Spinal cord (tissue), 10 donors: Measurements from ENCODE around the gene BCAR3. TPM values are rescaled to one million over a fixed set of nuclear protein-coding genes. Genes with fewer than 3 reads are reported as not detected.
A peak's percentile ranks its signal among the peaks of the same experiment; 100 is the strongest.
"Not testable (repeated sequence)": the region's sequence is repeated elsewhere in the genome, so short reads cannot be mapped to it uniquely, and the experiment has no call there.

ENCODE experiments used
- DNase-seq, 6 donors: peaks; one replicate each; pipeline versions ENCODE4 v3.0.0 to v3.0.0-alpha.2; 2013 to 2015; ENCODE audit warnings: low spot score in 6 of 6, low read depth in 4 of 6
- H3K27ac ChIP-seq: one replicate; pipeline ENCODE4 v1.5.1; 2013; ENCODE audit warnings: low read depth, low read length, control low read depth
- H3K27me3 ChIP-seq: one replicate; pipeline ENCODE4 v1.6.1; 2013; ENCODE audit warnings: low read length; ENCODE audit not compliant: control insufficient read depth, insufficient read depth
- H3K36me3 ChIP-seq: one replicate; pipeline ENCODE4 v1.6.1; 2013; ENCODE audit warnings: low read length; ENCODE audit not compliant: control insufficient read depth, insufficient read depth
- H3K4me1 ChIP-seq: one replicate; pipeline ENCODE4 v1.6.1; 2013; ENCODE audit warnings: low read length; ENCODE audit not compliant: control insufficient read depth, insufficient read depth
- H3K4me3 ChIP-seq: one replicate; pipeline ENCODE4 v1.5.1; 2013; ENCODE audit warnings: low read depth, low read length, control low read depth
- H3K9me3 ChIP-seq: one replicate; pipeline ENCODE4 v1.6.1; 2013; ENCODE audit warnings: low read length; ENCODE audit not compliant: control insufficient read depth, insufficient read depth
- WGBS: methylation state at CpG from one replicate; pipeline ENCODE4 v1.1.5; 2013; ENCODE audit warnings: missing lambda C conversion rate; ENCODE audit not compliant: insufficient coverage; 5-methylcytosine and 5-hydroxymethylcytosine counted together
- polyA plus RNA-seq, 2 donors: library from polyadenylated mRNA; unstranded; fragments of 120-200 nt; gene quantifications; one replicate each; pipeline ENCODE4 v1.2.1, GENCODE V29; 2013; ENCODE audit not compliant: insufficient read length in 2 of 2
- total RNA-seq, 2 donors: library from RNA; depleted of rRNA in 1 of 2; stranded (reverse); fragments of 120-200 nt in 1 of 2; fragments of >200 nt in 1 of 2; gene quantifications; one replicate each; pipeline versions ENCODE4 v1.2.3 to v1.2.4, GENCODE V29; 2013 to 2014
- donor health status: healthy.

The BCAR3 gene
- total and polyA plus RNA-seq, 4 donors, result 10.4 to 16.7 (median 14.3) TPM

- Histone ChIP-seq H3K27ac (peak overlapping the region; percentile 83), H3K9me3 (no peaks in the 10 kb centered on the region), H3K36me3 (no peaks in the 10 kb centered on the region), H3K4me3 (peak overlapping the region; percentile 68), H3K27me3 (peaks cover 7% of the 10 kb centered on the region), H3K4me1 (peaks cover 14% of the 10 kb centered on the region)
- 1% methylated on average over 15 of the region's 29 CpGs for WGBS
- DNase-seq, result peak; percentile 52 to 92 (median 69)
These were observed 1.1 kb downstream of the BCAR3 start for GRCh38 chr1:93680420-93681100.

- H3K4me3 ChIP-seq, result peak overlapping the region; percentile 68
- no peaks in the 10 kb centered on the region for H3K9me3 ChIP-seq
- DNase-seq, result no peak
- H3K4me1 ChIP-seq, result peaks cover 14% of the 10 kb centered on the region
- WGBS, result 38% methylated on average over 4 of the region's 5 CpGs
- no peaks in the 10 kb centered on the region for H3K36me3 ChIP-seq
- H3K27me3 ChIP-seq, result peaks cover 7% of the 10 kb centered on the region
- peak overlapping the region; percentile 83 for H3K27ac ChIP-seq
These were observed 1.6 kb downstream of the BCAR3 start for GRCh38 chr1:93680076-93680419.

GRCh38 chr1:93679546-93679945 is 2.1 kb downstream of the BCAR3 start:
- peaks cover 14% of the 10 kb centered on the region for H3K4me1 ChIP-seq
- H3K27me3 ChIP-seq, result peaks cover 7% of the 10 kb centered on the region
- H3K9me3 ChIP-seq, result no peaks in the 10 kb centered on the region
- no peak overlapping the region for H3K4me3 ChIP-seq
- H3K36me3 ChIP-seq, result no peaks in the 10 kb centered on the region
- WGBS, result 100% methylated on average over 2 of the region's 4 CpGs
- no peak overlapping the region for H3K27ac ChIP-seq
- DNase-seq, result no peak

DNA sequence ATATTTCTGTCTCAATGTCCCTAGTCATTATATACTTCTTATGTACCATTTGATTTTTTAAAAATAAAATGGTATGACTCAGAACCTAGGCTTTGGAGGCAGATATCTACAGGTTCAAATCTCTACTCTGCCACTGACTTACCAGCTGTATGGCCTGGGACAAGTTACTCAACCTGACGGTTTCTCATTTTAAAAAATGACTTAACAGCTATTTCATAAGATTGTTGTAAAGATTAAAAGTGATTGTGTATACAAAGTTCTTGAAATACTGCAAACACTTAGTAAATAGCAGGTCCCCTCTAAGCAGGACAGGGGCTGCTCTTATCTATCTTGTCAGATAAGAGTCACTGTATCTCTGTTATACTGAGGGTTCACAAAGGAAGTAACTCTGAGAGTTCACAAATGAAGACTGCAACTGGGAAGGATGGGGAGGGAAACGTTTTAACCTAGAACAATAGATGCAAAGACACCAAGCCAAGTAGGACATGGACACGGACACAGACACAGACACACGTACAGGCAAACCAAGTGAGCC is 2.6 kb downstream of the BCAR3 start:
- WGBS, result 68% methylated on average over 3 of the region's 4 CpGs
- Histone ChIP-seq H3K27ac (no peak overlapping the region), H3K27me3 (peaks cover 7% of the 10 kb centered on the region), H3K9me3 (no peaks in the 10 kb centered on the region), H3K36me3 (no peaks in the 10 kb centered on the region), H3K4me1 (peaks cover 14% of the 10 kb centered on the region), H3K4me3 (no peak overlapping the region)
- no peak for DNase-seq

DNA sequence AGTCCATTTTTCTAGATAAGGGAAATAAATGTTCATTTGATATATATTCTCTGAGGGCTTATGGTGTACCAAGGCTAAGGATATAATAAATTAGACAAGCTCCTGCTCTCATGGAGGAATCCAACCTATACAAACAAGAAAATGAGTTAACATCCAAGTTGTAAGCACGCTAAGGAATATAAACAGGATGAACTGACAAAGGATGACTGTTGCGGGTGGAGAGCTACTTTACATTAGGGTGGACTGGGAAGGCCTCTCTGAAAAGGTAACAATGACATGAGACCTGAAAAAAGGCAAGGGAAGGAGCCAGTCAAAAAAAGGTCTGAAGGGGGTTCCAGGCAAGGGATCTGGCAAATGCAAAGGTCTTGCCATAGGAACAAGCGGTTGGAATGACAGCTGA is 3.1 kb downstream of the BCAR3 start:
- Histone ChIP-seq H3K36me3 (no peaks in the 10 kb centered on the region), H3K4me1 (peaks cover 14% of the 10 kb centered on the region), H3K4me3 (no peak overlapping the region), H3K27ac (no peak overlapping the region), H3K9me3 (no peaks in the 10 kb centered on the region), H3K27me3 (peaks cover 7% of the 10 kb centered on the region)
- 97% methylated on average over 3 of the region's 3 CpGs for WGBS
- DNase-seq, result no peak

DNA sequence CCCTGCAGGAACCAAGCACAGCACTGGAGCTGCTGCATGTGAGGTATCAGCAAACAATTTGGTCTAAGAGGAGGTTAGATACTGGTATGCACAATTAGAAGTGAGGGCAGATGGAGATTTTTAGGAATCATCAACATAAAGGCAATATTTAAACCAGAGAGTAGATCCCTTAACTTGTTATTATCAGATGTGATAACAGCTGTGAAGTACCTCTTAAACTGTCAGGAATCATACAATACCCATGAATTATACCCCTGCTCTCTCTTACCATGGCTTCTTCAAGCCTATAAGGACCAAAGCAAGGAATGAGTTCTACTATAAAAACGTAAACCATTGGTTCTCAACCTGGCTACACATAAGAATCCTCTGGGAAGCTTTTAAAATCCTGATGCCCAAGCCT is 3.9 kb downstream of the BCAR3 start:
- DNase-seq, result no peak
- Histone ChIP-seq H3K4me1 (peaks cover 15% of the 10 kb centered on the region), H3K9me3 (no peaks in the 10 kb centered on the region), H3K27me3 (peaks cover 7% of the 10 kb centered on the region), H3K4me3 (no peak overlapping the region), H3K36me3 (no peaks in the 10 kb centered on the region), H3K27ac (no peak overlapping the region)
- 83% methylated on average over 1 of the region's 1 CpG for WGBS

DNA sequence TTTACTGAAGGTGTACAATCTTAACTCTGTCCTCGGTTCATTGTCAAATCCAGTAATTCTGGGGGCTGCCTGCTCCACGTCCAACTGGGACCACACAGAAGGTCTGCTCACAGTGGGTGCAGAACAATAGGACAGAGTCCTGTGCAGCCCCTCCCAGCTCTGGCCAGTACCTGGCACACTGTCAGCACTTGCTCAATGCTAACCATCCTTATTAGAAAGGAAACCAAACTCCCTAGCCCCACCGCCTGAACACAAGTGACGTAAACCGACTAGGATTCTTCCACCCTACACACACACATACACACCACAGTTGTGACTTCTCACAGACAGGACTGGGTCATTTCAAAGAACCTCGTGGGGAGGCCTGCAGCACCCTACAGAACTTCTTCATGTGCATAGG is 5.2 kb downstream of the BCAR3 start:
- H3K27me3 ChIP-seq, result peaks cover 7% of the 10 kb centered on the region
- no peak for DNase-seq
- no peaks in the 10 kb centered on the region for H3K36me3 ChIP-seq
- H3K4me3 ChIP-seq, result no peak overlapping the region
- no peaks in the 10 kb centered on the region for H3K9me3 ChIP-seq
- H3K4me1 ChIP-seq, result peaks cover 22% of the 10 kb centered on the region
- H3K27ac ChIP-seq, result no peak overlapping the region
- 74% methylated on average over 6 of the region's 6 CpGs for WGBS

DNA sequence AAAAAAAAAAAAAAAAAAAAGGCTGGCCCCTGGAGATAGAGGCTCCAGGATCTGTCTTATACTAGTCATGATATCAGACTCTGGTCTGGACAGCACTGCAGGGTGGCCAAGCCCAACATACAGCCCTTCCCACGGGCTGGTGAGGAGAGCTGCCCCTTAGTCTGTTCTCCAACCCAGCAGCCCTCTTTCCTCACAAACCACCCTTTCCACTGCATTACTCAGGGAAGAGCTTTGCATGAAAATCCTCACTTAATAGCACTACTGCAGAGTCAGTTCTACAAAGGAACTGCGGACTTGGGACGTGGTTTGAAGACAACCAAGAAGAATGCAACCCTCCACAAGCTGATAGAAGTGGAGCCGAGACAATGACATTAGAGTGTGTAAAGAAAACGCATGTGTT is 5.7 kb downstream of the BCAR3 start:
- Histone ChIP-seq H3K27ac (no peak overlapping the region), H3K4me3 (no peak overlapping the region), H3K36me3 (no peaks in the 10 kb centered on the region), H3K9me3 (no peaks in the 10 kb centered on the region), H3K4me1 (peaks cover 17% of the 10 kb centered on the region), H3K27me3 (peaks cover 7% of the 10 kb centered on the region)
- WGBS, result 63% methylated on average over 1 of the region's 5 CpGs
- DNase-seq, result no peak

GRCh38 chr1:93675271-93675670 is 6.4 kb downstream of the BCAR3 start:
- Histone ChIP-seq H3K4me1 (peaks cover 12% of the 10 kb centered on the region), H3K27ac (no peak overlapping the region), H3K4me3 (no peak overlapping the region), H3K9me3 (no peaks in the 10 kb centered on the region), H3K27me3 (peaks cover under 1% of the 10 kb centered on the region), H3K36me3 (no peaks in the 10 kb centered on the region)
- WGBS, result 61% methylated on average over 2 of the region's 3 CpGs
- no peak for DNase-seq

- not testable (repeated sequence) for H3K36me3 ChIP-seq, H3K27ac ChIP-seq, H3K4me3 ChIP-seq, H3K27me3 ChIP-seq, H3K9me3 ChIP-seq, DNase-seq
- whole genome bisulfite sequencing, result 96% methylated on average over 4 of the region's 6 CpGs
- H3K4me1 ChIP-seq, result peaks cover 12% of the 10 kb centered on the region
These were observed 7.6 kb downstream of the BCAR3 start for GRCh38 chr1:93674071-93674470.
